A549 (cell line): ENCODE measurements around the gene GSK3A. TPM values are rescaled to one million over a fixed set of nuclear protein-coding genes. Genes with fewer than 3 reads are reported as not detected.

Source experiments
- ATAC-seq, 2 experiments: fragments of 200-7000 bp in 1 of 2; fragments of >200 bp in 1 of 2; cut with Nextera tagmentation in 1 of 2; cut with Tn5 transposase in 1 of 2; 3 replicates each; pipeline versions ENCODE4 v1.8.0 to v1.9.1; 2018 to 2020; ENCODE audit warnings: mild to moderate bottlenecking in 1 of 2, moderate library complexity in 1 of 2
- CTCF ChIA-PET: fragments of 300-600 bp; sonication (Branson Sonifier 250); formaldehyde crosslinking; extraction: SDS; loops from one replicate; lab custom pipeline; 2021; ENCODE audit warnings: antibody characterized with exemption, inconsistent platforms; lab: Yijun Ruan, JAX
- POLR2A ChIA-PET: fragments of 350-600 bp; formaldehyde crosslinking; extraction: SDS; loops from one replicate; lab custom pipeline; 2021; ENCODE audit warnings: antibody characterized with exemption, inconsistent platforms; lab: Yijun Ruan, JAX
- DNase-seq, 2 experiments: peaks; one replicate each; pipeline versions ENCODE4 v3.0.0 to v3.0.0-alpha.2; 2011 to 2016; ENCODE audit warnings: low read depth in 1 of 2, low spot score in 1 of 2
- FAIRE-seq: peaks from 2 replicates; lab custom pipeline; 2011; peaks lifted over from hg19 to GRCh38; lab: Jason Lieb, UNC
- H3K27ac ChIP-seq, 2 experiments: fragments of >200 bp; sonication (Bioruptor Twin); formaldehyde crosslinking; 3 replicates each; pipeline ENCODE4 v1.5.1; 2016 to 2017
- H3K4me1 ChIP-seq: fragments of >200 bp; sonication (Bioruptor Twin); formaldehyde crosslinking; 3 replicates; pipeline ENCODE4 v1.6.1; 2016
- H3K4me2 ChIP-seq: fragments of >200 bp; sonication (Bioruptor Twin); formaldehyde crosslinking; 3 replicates; pipeline ENCODE4 v1.6.1; 2016
- H3K4me3 ChIP-seq: fragments of >200 bp; sonication (Bioruptor Twin); formaldehyde crosslinking; 3 replicates; pipeline ENCODE4 v1.5.1; 2016
- H3K9me3 ChIP-seq: fragments of >200 bp; sonication (Bioruptor Twin); formaldehyde crosslinking; 3 replicates; pipeline ENCODE4 v1.6.1; 2016
- BCL3 ChIP-seq: fragments of >200 bp; sonication (Bioruptor Twin); formaldehyde crosslinking; IDR thresholded peaks from 3 replicates; pipeline ENCODE4 v1.6.1; 2016
- BHLHE40 ChIP-seq: IDR thresholded peaks from 2 replicates; pipeline ENCODE4 v1.6.1; 2012; ENCODE audit warnings: low read depth, low read length, inconsistent platforms
- CHD2 ChIP-seq: fragments of 150-350 bp; IDR thresholded peaks from 2 replicates; pipeline ENCODE4 v1.6.1; 2014; ENCODE audit warnings: low read length; ENCODE audit not compliant: partially characterized antibody
- CHD4 ChIP-seq: fragments of 200-600 bp; sonication (generic); IDR thresholded peaks from 2 replicates; pipeline ENCODE4 v1.6.1; 2016; ENCODE audit warnings: antibody characterized with exemption, mild to moderate bottlenecking, borderline replicate concordance
- EHF ChIP-seq: fragments of 250-450 bp; sonication (Bioruptor Pico); IDR thresholded peaks from 2 replicates; pipeline ENCODE4 v1.5.0; 2020; ENCODE audit warnings: mild to moderate bottlenecking
- EHMT2 ChIP-seq: fragments of 200-600 bp; sonication (generic); IDR thresholded peaks from 2 replicates; pipeline ENCODE4 v1.6.1; 2016; ENCODE audit warnings: antibody characterized with exemption, low read depth, mild to moderate bottlenecking, moderate library complexity
- FOSB ChIP-seq: fragments of 250-450 bp; sonication (Bioruptor Pico); IDR thresholded peaks from 2 replicates; pipeline ENCODE4 v1.5.0; 2020; ENCODE audit warnings: mild to moderate bottlenecking, moderate library complexity
- FOSL2 ChIP-seq, 2 experiments: fragments of 450-650 bp in 1 of 2; fragments of >200 bp in 1 of 2; sonication (Bioruptor Twin) in 1 of 2; formaldehyde crosslinking; IDR thresholded peaks; 2 replicates each; pipeline versions ENCODE4 v1.5.0 to v1.6.1; 2016 to 2020; ENCODE audit warnings: mild to moderate bottlenecking in 1 of 2, moderate library complexity in 1 of 2
- GATA3 ChIP-seq: IDR thresholded peaks from 2 replicates; pipeline ENCODE4 v1.6.1; 2012; ENCODE audit warnings: borderline replicate concordance
- HDAC2 ChIP-seq: fragments of 200-600 bp; sonication (generic); IDR thresholded peaks from 2 replicates; pipeline ENCODE4 v1.6.1; 2016
- JUN ChIP-seq, 2 experiments: fragments of >200 bp; sonication (Bioruptor Twin); formaldehyde crosslinking; IDR thresholded peaks; 2 replicates in 1 of 2; 3 replicates in 1 of 2; pipeline ENCODE4 v1.6.1; 2016 to 2017
- KDM5A ChIP-seq: fragments of 200-600 bp; sonication (generic); IDR thresholded peaks from 2 replicates; pipeline ENCODE4 v1.6.1; 2016; ENCODE audit warnings: antibody characterized with exemption, mild to moderate bottlenecking
- MAFK ChIP-seq: fragments of 450-650 bp; IDR thresholded peaks from 2 replicates; pipeline ENCODE4 v1.6.1; 2014; ENCODE audit not compliant: partially characterized antibody
- MAZ ChIP-seq: fragments of 150-350 bp; IDR thresholded peaks from 2 replicates; pipeline ENCODE4 v1.6.1; 2014; ENCODE audit warnings: antibody characterized with exemption, low read depth, low read length, borderline replicate concordance
- MYC ChIP-seq: IDR thresholded peaks from 2 replicates; pipeline ENCODE4 v1.6.1; 2012; ENCODE audit warnings: mild to moderate bottlenecking, inconsistent platforms, low read length, improper control_type of control experiment, borderline replicate concordance
- PBX3 ChIP-seq: IDR thresholded peaks from 2 replicates; pipeline ENCODE4 v1.6.1; 2012
- PHF8 ChIP-seq: fragments of 200-600 bp; sonication (generic); IDR thresholded peaks from 2 replicates; pipeline ENCODE4 v1.6.1; 2016; ENCODE audit warnings: low read depth, mild to moderate bottlenecking, antibody characterized with exemption, moderate library complexity, borderline replicate concordance
- POLR2A ChIP-seq: IDR thresholded peaks from 2 replicates; pipeline ENCODE4 v1.6.1; 2012; ENCODE audit warnings: mild to moderate bottlenecking, low read length
- RARB ChIP-seq: fragments of 250-450 bp; sonication (Bioruptor Pico); IDR thresholded peaks from 2 replicates; pipeline ENCODE4 v1.8.0; 2021; ENCODE audit warnings: mild to moderate bottlenecking, moderate library complexity
- TP53 ChIP-seq: fragments of 250-450 bp; sonication (Bioruptor Pico); IDR thresholded peaks from 2 replicates; pipeline ENCODE4 v1.5.0; 2021; ENCODE audit warnings: mild to moderate bottlenecking, moderate library complexity
- ZC3H11A ChIP-seq: fragments of 450-650 bp; IDR thresholded peaks from 2 replicates; pipeline ENCODE4 v1.6.1; 2014; ENCODE audit warnings: antibody characterized with exemption, mild to moderate bottlenecking
- ZNF302 ChIP-seq: fragments of 250-450 bp; sonication (Bioruptor Pico); IDR thresholded peaks from 2 replicates; pipeline ENCODE4 v1.9.0; 2021; ENCODE audit warnings: inconsistent platforms, mild to moderate bottlenecking, moderate library complexity
- ZSCAN20 ChIP-seq: fragments of 250-450 bp; sonication (Bioruptor Pico); IDR thresholded peaks from 2 replicates; pipeline ENCODE4 v1.8.0; 2022; ENCODE audit warnings: mild to moderate bottlenecking, moderate library complexity
- WGBS: methylation state at CpG from one replicate; pipeline ENCODE4 v1.1.6; 2017; ENCODE audit errors: missing lambda C conversion rate; 5-methylcytosine and 5-hydroxymethylcytosine counted together
- polyA plus RNA-seq, 4 experiments: library from polyadenylated mRNA; depleted of rRNA in 3 of 4; stranded (reverse); fragments of >200 nt; fragmentation: RNase III in 1 of 4; extraction: RNeasy Plus Mini Kit Qiagen cat#74134 plus additional on column Dnase treatment in 1 of 4; gene quantifications; 2 replicates in 3 of 4; 3 replicates in 1 of 4; pipeline ENCODE4 v1.2.3, GENCODE V29; 2011 to 2017
- TF ChIP-seq, protein P1 (sequence below): IDR thresholded peaks from 2 replicates; pipeline ENCODE4 v1.6.1; 2012; ENCODE audit warnings: low read depth, borderline replicate concordance
- TF ChIP-seq, protein P2 (sequence below): fragments of 450-650 bp; IDR thresholded peaks from 2 replicates; pipeline ENCODE4 v1.6.1; 2014; ENCODE audit warnings: antibody characterized with exemption
- TF ChIP-seq, protein P3 (sequence below): IDR thresholded peaks from 2 replicates; pipeline ENCODE4 v1.6.1; 2012
- TF ChIP-seq, protein P4 (sequence below): fragments of 200-600 bp; sonication (generic); IDR thresholded peaks from 2 replicates; pipeline ENCODE4 v1.6.1; 2016; ENCODE audit warnings: antibody characterized with exemption, mild to moderate bottlenecking, moderate library complexity

The GSK3A gene
- polyA plus RNA-seq, 2 of the 4 experiments (the other 2 are of a cell fraction), result 55.2 to 85.1 TPM

GRCh38 chr19:42219812-42220750 is 22.3 kb downstream of the GSK3A start, which contains the start of gene ZNF526 (continued):
- TF ChIP-seq PHF8 (peak; percentile 78), KDM5A (peak; percentile 86)

DNA sequence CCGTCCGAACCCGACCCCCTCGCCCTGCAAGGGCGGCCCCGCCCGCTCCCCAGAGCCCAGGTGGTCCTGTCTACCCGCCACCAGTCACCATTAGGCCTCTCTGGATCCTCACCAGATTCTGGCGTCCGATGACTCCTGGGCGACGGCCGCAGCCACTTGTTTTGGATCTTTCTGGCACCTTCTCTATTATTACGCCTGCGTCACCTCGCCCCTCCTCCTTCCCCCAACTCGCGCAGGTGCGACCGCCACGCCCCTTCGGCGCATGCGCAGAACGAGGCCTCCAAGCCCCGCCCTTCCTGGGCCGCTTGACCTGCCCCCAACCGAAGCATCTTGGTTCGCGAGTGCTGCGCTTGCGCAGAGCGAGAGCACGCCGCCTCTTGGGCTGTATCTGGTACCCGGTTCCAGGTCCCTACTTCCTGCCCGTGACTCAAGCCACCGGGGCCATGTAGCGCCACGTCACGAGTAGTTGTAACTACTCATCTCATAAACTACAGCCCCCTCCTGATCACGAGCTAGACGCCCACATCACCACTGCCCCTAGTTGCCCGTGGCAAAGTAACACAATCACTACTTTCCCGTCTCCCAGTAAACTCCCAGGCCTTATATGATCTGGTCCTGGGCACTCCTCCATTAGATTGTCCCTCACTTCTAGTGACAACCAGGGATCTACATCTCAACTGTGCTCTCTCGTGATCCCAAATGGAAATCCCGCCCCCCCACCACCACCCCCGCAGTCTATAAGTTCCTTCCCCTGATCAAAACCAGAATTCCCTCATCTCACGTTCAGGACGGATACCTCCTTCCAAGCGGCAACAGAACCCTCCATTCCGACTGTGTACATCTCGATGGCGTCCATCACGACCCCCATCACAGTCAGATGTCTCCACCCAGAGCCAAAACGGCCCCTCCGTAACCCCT is 24.6 kb downstream of the GSK3A start, which contains the start of gene DEDD2:
DEDD2 (minus strand) TSS at position 158 of the 918 bp plus-strand sequence. CDS start 670 bp downstream, outside the sequence.
- WGBS, result 17% methylated on average over 57 of the region's 57 CpGs
- peak; percentile 57 to 73; a peak in 3 of 5 replicates for TF ChIP-seq JUN (IDR thresholded peaks at IDR 0.05)
- no peak for TF ChIP-seq FOSL2 (IDR thresholded peaks at IDR 0.05)
- peak; percentile 77 for TF ChIP-seq FOSL2 (CRISPR knock-in tag; IDR thresholded peaks at IDR 0.05)
- TF ChIP-seq MAFK, result peak; percentile 5
- TF ChIP-seq TP53 (CRISPR knock-in tag), result no peak
- TF ChIP-seq, protein P1, sequence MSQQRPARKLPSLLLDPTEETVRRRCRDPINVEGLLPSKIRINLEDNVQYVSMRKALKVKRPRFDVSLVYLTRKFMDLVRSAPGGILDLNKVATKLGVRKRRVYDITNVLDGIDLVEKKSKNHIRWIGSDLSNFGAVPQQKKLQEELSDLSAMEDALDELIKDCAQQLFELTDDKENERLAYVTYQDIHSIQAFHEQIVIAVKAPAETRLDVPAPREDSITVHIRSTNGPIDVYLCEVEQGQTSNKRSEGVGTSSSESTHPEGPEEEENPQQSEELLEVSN, result 0 out of 2 replicates have a peak, but pooled peaks have one; percentile 21
- no peak for TF ChIP-seq ZNF302
- no peak for TF ChIP-seq HDAC2
- no peak for TF ChIP-seq EHMT2
- TF ChIP-seq, protein P2, sequence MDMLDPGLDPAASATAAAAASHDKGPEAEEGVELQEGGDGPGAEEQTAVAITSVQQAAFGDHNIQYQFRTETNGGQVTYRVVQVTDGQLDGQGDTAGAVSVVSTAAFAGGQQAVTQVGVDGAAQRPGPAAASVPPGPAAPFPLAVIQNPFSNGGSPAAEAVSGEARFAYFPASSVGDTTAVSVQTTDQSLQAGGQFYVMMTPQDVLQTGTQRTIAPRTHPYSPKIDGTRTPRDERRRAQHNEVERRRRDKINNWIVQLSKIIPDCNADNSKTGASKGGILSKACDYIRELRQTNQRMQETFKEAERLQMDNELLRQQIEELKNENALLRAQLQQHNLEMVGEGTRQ, result peak; percentile 67
- peak; percentile 95; the same call in 1 of the 2 replicates for TF ChIP-seq MYC
- TF ChIP-seq MAZ, result no peak
- TF ChIP-seq FOSB, result no peak
- TF ChIP-seq ZC3H11A, result no peak
- no peak for TF ChIP-seq EHF
- TF ChIP-seq ZSCAN20 (CRISPR knock-in tag), result no peak
- TF ChIP-seq BHLHE40, result peak; percentile 47; the same call in 1 of the 2 replicates
- TF ChIP-seq, protein P3, sequence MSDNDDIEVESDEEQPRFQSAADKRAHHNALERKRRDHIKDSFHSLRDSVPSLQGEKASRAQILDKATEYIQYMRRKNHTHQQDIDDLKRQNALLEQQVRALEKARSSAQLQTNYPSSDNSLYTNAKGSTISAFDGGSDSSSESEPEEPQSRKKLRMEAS, result peak; percentile 89
- peak; percentile 60 for TF ChIP-seq CHD2
- TF ChIP-seq RARB (CRISPR knock-in tag), result no peak
- TF ChIP-seq POLR2A, result peak; percentile 94
- TF ChIP-seq CHD4, result no peak
- TF ChIP-seq KDM5A, result no peak
- peak; percentile 45; the same call in 1 of the 2 replicates for TF ChIP-seq PBX3
- TF ChIP-seq BCL3, result peak; percentile 78
- TF ChIP-seq, protein P4, sequence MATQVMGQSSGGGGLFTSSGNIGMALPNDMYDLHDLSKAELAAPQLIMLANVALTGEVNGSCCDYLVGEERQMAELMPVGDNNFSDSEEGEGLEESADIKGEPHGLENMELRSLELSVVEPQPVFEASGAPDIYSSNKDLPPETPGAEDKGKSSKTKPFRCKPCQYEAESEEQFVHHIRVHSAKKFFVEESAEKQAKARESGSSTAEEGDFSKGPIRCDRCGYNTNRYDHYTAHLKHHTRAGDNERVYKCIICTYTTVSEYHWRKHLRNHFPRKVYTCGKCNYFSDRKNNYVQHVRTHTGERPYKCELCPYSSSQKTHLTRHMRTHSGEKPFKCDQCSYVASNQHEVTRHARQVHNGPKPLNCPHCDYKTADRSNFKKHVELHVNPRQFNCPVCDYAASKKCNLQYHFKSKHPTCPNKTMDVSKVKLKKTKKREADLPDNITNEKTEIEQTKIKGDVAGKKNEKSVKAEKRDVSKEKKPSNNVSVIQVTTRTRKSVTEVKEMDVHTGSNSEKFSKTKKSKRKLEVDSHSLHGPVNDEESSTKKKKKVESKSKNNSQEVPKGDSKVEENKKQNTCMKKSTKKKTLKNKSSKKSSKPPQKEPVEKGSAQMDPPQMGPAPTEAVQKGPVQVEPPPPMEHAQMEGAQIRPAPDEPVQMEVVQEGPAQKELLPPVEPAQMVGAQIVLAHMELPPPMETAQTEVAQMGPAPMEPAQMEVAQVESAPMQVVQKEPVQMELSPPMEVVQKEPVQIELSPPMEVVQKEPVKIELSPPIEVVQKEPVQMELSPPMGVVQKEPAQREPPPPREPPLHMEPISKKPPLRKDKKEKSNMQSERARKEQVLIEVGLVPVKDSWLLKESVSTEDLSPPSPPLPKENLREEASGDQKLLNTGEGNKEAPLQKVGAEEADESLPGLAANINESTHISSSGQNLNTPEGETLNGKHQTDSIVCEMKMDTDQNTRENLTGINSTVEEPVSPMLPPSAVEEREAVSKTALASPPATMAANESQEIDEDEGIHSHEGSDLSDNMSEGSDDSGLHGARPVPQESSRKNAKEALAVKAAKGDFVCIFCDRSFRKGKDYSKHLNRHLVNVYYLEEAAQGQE, result 0 out of 2 replicates have a peak, but pooled peaks have one; percentile 25
- no peak; the same call in 1 of the 2 replicates for TF ChIP-seq GATA3

More for the DNA sequence above, 24.6 kb downstream of the GSK3A start, which contains the start of gene DEDD2:
- POLR2A ChIA-PET, result interaction anchor here (0.7 to 1.0 kb wide), 2 partner anchors 9 to 12 kb away, joined by 3 read pairs; no protein-coding TSS in a partner anchor
- Histone ChIP-seq H3K4me1 (peaks cover 40% of the 10 kb centered on the region), H3K4me2 (peak within 1 kb of the TSS; percentile 77), H3K4me3 (peak within 1 kb of the TSS; percentile 69), H3K9me3 (no peaks in the 10 kb centered on the region), H3K27ac (peak within 1 kb of the TSS; percentile 79 to 89)
- CTCF ChIA-PET, result interaction anchor here (0.7 to 3.6 kb wide), 13 partner anchors 11 to 207 kb away, joined by 3 to 29 read pairs (median 3); partner anchors contain the start of gene POU2F2
- peak; percentile 67 to 80 for ATAC-seq
- peak; percentile 99 to 100 for DNase-seq
- FAIRE-seq, result peak; percentile 100
